Thyroid gland (tissue), 4 donors: ENCODE results near the gene FYN. TPM values are rescaled to one million over a fixed set of nuclear protein-coding genes. Genes with fewer than 3 reads are reported as not detected.
A peak's percentile ranks its signal among the peaks of the same experiment; 100 is the strongest.

ENCODE experiments used
- DNase-seq, 2 donors: peaks; one replicate each; pipeline ENCODE4 v3.0.0-alpha.2; 2019
- H3K27ac ChIP-seq, 3 donors: fragments of 200-600 bp; sonication (generic); 1 replicate in 2 of 3; 2 replicates in 1 of 3; pipeline ENCODE4 v1.5.1; 2016 to 2019; ENCODE audit warnings: mild to moderate bottlenecking in 1 of 3, moderate library complexity in 1 of 3
- H3K27me3 ChIP-seq: fragments of 200-600 bp; sonication (generic); one replicate; pipeline ENCODE4 v1.5.1; 2019
- H3K36me3 ChIP-seq, 2 donors: fragments of 200-600 bp; sonication (generic); one replicate each; pipeline ENCODE4 v1.5.1; 2016 to 2019
- H3K4me1 ChIP-seq, 2 donors: fragments of 200-600 bp; sonication (generic); one replicate each; pipeline ENCODE4 v1.5.1; 2017 to 2019
- H3K4me3 ChIP-seq, 3 donors: fragments of 200-600 bp; sonication (generic); replicated peaks in 1 of 3; 1 replicate in 2 of 3; 2 replicates in 1 of 3; pipeline ENCODE4 v1.5.1; 2016; ENCODE audit warnings: mild to moderate bottlenecking in 1 of 3
- H3K9me3 ChIP-seq: fragments of 200-600 bp; sonication (generic); one replicate; pipeline ENCODE4 v1.5.1; 2017
- POLR2A ChIP-seq, 2 donors: fragments of 450-650 bp; IDR thresholded peaks; one replicate each; pipeline ENCODE4 v1.6.1; 2017; ENCODE audit warnings: antibody characterized with exemption in 2 of 2, mild to moderate bottlenecking in 2 of 2, moderate library complexity in 1 of 2
- WGBS, 2 donors: methylation state at CpG; one replicate each; pipeline ENCODE4 v1.1.5; 2017; 5-methylcytosine and 5-hydroxymethylcytosine counted together
- intact Hi-C: fragments of 100-400 bp; cut with DNase I; formaldehyde crosslinking; loops from one replicate; pipeline ENCODE4 v1.15.1; 2023
- total RNA-seq, 4 donors: library from RNA; depleted of rRNA; stranded (reverse); fragments of >200 nt; gene quantifications; one replicate each; pipeline ENCODE4 v1.2.3, GENCODE V29; 2016
- TF ChIP-seq, protein P1 (sequence below), 6 experiments: fragments of 200-600 bp in 3 of 6; fragments of 450-650 bp in 3 of 6; sonication (generic) in 3 of 6; IDR thresholded peaks; one replicate each; pipeline ENCODE4 v1.5.1; 2016 to 2019; ENCODE audit warnings: antibody characterized with exemption in 6 of 6, mild to moderate bottlenecking in 2 of 6, inconsistent platforms in 1 of 6, moderate library complexity in 1 of 6

Gene FYN
- total RNA-seq, 4 donors from 2014 or later: 67.0 to 206 (median 95.9) TPM

DNA sequence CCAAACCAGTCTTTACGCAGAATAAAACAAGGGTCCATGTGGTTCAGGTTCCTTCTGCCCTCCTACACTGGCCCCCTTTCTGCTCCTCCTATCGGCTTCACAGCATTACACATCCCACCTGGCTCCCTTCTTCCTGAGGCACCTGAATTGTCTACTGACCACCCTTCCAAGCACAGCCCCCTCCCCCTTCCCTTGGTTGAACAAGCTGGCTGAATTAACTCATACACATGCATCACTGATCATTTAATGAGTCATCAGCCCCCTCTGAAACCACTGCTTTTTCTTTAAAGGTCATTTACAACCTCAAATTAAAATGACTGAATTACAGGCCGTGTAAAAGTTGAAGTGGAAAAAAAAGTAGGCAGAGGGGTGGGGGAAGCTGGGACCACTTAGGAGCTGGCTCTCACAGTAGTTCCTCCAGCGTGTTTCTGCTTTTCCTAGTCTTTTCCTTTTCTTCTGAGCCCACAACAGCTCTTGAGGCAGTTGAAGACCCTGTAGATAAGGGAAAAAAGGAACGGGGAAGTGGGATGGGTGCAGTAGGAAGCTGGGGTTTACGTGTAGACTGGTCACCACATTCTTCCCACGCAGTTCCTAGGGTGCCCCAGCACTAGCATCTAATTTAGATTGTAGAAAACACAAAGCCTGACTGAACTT, 67.6 kb downstream of the FYN start:
- H3K4me3 ChIP-seq: no peak overlapping the region
- H3K4me1 ChIP-seq: peaks cover 38 to 83% of the 10 kb centered on the region in 2 donors
- H3K36me3 ChIP-seq: no peaks in the 10 kb centered on the region
- intact Hi-C loops: loop anchor here (10.0 kb wide), 1 partner anchor 189 kb away; no protein-coding TSS in a partner anchor
- no peaks in the 10 kb centered on the region for H3K9me3 ChIP-seq
- H3K27me3 ChIP-seq: no peaks in the 10 kb centered on the region
- 51 to 55% methylated on average over 7 of the region's 7 CpGs for WGBS, 2 donors
- TF ChIP-seq POLR2A (IDR thresholded peaks at IDR 0.05): no peak
- TF ChIP-seq, protein P1, sequence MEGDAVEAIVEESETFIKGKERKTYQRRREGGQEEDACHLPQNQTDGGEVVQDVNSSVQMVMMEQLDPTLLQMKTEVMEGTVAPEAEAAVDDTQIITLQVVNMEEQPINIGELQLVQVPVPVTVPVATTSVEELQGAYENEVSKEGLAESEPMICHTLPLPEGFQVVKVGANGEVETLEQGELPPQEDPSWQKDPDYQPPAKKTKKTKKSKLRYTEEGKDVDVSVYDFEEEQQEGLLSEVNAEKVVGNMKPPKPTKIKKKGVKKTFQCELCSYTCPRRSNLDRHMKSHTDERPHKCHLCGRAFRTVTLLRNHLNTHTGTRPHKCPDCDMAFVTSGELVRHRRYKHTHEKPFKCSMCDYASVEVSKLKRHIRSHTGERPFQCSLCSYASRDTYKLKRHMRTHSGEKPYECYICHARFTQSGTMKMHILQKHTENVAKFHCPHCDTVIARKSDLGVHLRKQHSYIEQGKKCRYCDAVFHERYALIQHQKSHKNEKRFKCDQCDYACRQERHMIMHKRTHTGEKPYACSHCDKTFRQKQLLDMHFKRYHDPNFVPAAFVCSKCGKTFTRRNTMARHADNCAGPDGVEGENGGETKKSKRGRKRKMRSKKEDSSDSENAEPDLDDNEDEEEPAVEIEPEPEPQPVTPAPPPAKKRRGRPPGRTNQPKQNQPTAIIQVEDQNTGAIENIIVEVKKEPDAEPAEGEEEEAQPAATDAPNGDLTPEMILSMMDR (IDR thresholded peaks at IDR 0.05): no peak
- peak; percentile 55 to 61 for DNase-seq
- peak overlapping the region in 2 of 3 donors; percentile 83 to 84 for H3K27ac ChIP-seq

DNA sequence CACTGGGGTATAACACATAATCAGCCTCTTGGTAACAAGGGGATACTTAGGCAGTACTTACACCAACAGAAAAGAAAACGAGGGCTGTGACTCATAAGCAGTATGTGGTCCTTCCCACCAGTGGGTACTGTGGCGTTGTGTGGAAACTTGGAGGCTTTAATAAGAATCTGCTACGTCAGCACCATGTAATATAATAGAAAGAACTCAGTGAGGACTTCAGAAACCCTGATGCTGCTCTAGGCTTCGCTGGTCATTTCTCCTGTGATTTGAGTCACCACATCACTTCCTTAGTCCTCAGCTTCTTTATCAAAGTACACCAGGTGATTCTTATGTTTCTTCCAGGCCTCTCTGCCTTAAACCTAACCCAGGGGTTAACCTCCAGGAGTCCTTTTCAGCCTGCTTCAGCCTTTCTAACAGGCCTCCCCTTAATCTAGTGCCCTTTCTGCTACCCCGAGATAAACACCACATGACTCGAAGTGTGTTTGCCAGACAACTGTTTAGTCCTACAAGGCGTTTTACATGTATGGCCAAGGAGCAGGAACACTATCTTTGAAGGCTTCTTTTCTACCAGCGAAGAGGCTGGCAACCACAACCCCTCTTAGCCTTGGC, 68.5 kb downstream of the FYN start:
- H3K4me3 ChIP-seq: no peak overlapping the region
- peak; percentile 76 to 77 for DNase-seq
- 49 to 59% methylated on average over 8 of the region's 8 CpGs for WGBS, 2 donors
- peak overlapping the region; percentile 24 to 84 (median 83) for H3K27ac ChIP-seq
- no peaks in the 10 kb centered on the region for H3K9me3 ChIP-seq
- peaks cover 38 to 78% of the 10 kb centered on the region in 2 donors for H3K4me1 ChIP-seq
- intact Hi-C loops: loop anchor here (10.0 kb wide), 1 partner anchor 190 kb away; no protein-coding TSS in a partner anchor
- no peak for TF ChIP-seq POLR2A (IDR thresholded peaks at IDR 0.05)
- TF ChIP-seq, protein P1 (IDR thresholded peaks at IDR 0.05): peak in 2 of 6 experiments; percentile 27 to 36
- no peaks in the 10 kb centered on the region for H3K36me3 ChIP-seq
- H3K27me3 ChIP-seq: no peaks in the 10 kb centered on the region

DNA sequence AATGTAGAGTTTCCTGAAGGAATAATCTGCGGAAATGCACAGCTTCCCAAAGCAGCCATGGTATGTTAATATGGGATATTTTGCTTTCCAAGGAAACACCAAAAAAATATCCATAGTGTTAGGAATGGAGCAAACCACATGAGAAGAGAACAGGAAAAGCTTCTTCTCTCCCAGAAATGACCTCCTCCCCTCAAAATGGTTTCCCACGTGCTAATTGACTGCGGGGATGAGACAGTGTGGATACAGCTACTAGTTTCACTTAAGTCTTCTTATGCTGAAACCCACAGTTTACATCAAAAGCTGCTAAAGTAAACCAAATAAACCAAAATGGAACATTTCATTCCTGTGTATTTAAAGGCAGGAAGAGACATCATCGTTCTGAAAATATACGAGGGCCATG, 69.4 kb downstream of the FYN start:
- TF ChIP-seq, protein P1 (IDR thresholded peaks at IDR 0.05): no peak
- TF ChIP-seq POLR2A (IDR thresholded peaks at IDR 0.05): no peak
- H3K36me3 ChIP-seq: no peaks in the 10 kb centered on the region
- DNase-seq: no peak
- peak overlapping the region in 2 of 3 donors; percentile 83 to 84 for H3K27ac ChIP-seq
- no peaks in the 10 kb centered on the region for H3K9me3 ChIP-seq
- peaks cover 38 to 83% of the 10 kb centered on the region in 2 donors for H3K4me1 ChIP-seq
- 68 to 81% methylated on average over 5 of the region's 5 CpGs for WGBS, 2 donors
- no peak overlapping the region for H3K4me3 ChIP-seq
- no peaks in the 10 kb centered on the region for H3K27me3 ChIP-seq
- intact Hi-C loops: loop anchor here (10.0 kb wide), 1 partner anchor 191 kb away; no protein-coding TSS in a partner anchor

DNA sequence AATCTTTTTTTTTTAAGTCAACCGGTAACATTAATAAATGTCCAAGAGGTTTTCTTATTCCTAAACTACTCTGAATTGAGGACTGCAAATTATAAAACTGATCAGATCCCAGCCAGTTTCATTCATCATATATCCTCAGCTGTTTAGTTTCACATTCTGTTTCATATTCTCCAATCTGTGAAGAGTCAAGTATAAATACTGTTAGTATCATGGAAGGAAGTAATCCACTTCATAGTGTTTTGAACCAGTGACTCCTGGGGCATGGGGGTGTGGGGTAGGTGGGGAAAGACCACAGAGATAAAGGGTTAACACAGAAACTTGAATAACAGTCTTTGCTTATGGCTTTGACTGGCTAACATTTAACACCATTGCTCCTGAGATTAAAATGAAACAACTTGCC, 69.9 kb downstream of the FYN start:
- no peak overlapping the region for H3K4me3 ChIP-seq
- DNase-seq: no peak
- H3K9me3 ChIP-seq: no peaks in the 10 kb centered on the region
- TF ChIP-seq, protein P1 (IDR thresholded peaks at IDR 0.05): no peak
- TF ChIP-seq POLR2A (IDR thresholded peaks at IDR 0.05): no peak
- intact Hi-C loops: loop anchor here (10.0 kb wide), 1 partner anchor 191 kb away; no protein-coding TSS in a partner anchor
- peak overlapping the region in 2 of 3 donors; percentile 83 to 84 for H3K27ac ChIP-seq
- no peaks in the 10 kb centered on the region for H3K27me3 ChIP-seq
- H3K4me1 ChIP-seq: peaks cover 38 to 87% of the 10 kb centered on the region in 2 donors
- no peaks in the 10 kb centered on the region for H3K36me3 ChIP-seq
- 86 to 87% methylated on average over 1 of the region's 1 CpG for WGBS, 2 donors
